Astrocyte (in vitro differentiated cells and primary cell): ENCODE data around the gene ARL9. TPM values are rescaled to one million over a fixed set of nuclear protein-coding genes. Genes with fewer than 3 reads are reported as not detected.

Experiments
- DNase-seq: peaks from one replicate; pipeline ENCODE4 v3.0.0-alpha.2; 2010; ENCODE audit warnings: low read depth
- FAIRE-seq: peaks from 2 replicates; lab custom pipeline; 2011; peaks lifted over from hg19 to GRCh38; lab: Jason Lieb, UNC
- H2AFZ ChIP-seq: 2 replicates; pipeline ENCODE4 v1.6.0; 2012; ENCODE audit warnings: low read depth, low read length, inconsistent platforms
- H3K27ac ChIP-seq: 2 replicates; pipeline ENCODE4 v1.5.1; 2011; ENCODE audit warnings: low read depth, low read length, inconsistent platforms
- H3K27me3 ChIP-seq: 2 replicates; pipeline ENCODE4 v1.6.0; 2011; ENCODE audit warnings: low read length, inconsistent platforms; ENCODE audit not compliant: insufficient read depth
- H3K36me3 ChIP-seq: 2 replicates; pipeline ENCODE4 v1.5.1; 2011; ENCODE audit warnings: low read length, inconsistent platforms; ENCODE audit not compliant: insufficient read depth
- H3K4me1 ChIP-seq: 2 replicates; pipeline ENCODE4 v1.5.1; 2011; ENCODE audit warnings: low read length, inconsistent platforms; ENCODE audit not compliant: insufficient read depth
- H3K4me2 ChIP-seq: 2 replicates; pipeline ENCODE4 v1.6.0; 2012; ENCODE audit warnings: low read length, inconsistent platforms
- H3K4me3 ChIP-seq: 2 replicates; pipeline ENCODE4 v1.5.1; 2011; ENCODE audit warnings: low read depth, mild to moderate bottlenecking, low read length, inconsistent platforms; ENCODE audit not compliant: insufficient read depth
- H3K79me2 ChIP-seq: 2 replicates; pipeline ENCODE4 v1.6.0; 2012; ENCODE audit warnings: mild to moderate bottlenecking, low read length, inconsistent platforms; ENCODE audit not compliant: insufficient read depth
- H3K9ac ChIP-seq: 2 replicates; pipeline ENCODE4 v1.6.0; 2012; ENCODE audit warnings: mild to moderate bottlenecking, low read length, inconsistent platforms
- H3K9me3 ChIP-seq: 2 replicates; pipeline ENCODE4 v1.5.1; 2012; ENCODE audit warnings: low read depth, mild to moderate bottlenecking, low read length, inconsistent platforms; ENCODE audit not compliant: insufficient read depth
- H4K20me1 ChIP-seq: 2 replicates; pipeline ENCODE4 v1.6.0; 2012; ENCODE audit warnings: low read length, inconsistent platforms; ENCODE audit not compliant: insufficient read depth
- H3K27ac Mint-ChIP-seq: one replicate; pipeline ENCODE4 v1.8.0; 2021; ENCODE audit warnings: mild to moderate bottlenecking, mixed read lengths; ENCODE audit not compliant: unreplicated experiment
- H3K27me3 Mint-ChIP-seq: one replicate; pipeline ENCODE4 v1.8.0; 2021; ENCODE audit warnings: low read depth, mixed read lengths; ENCODE audit not compliant: unreplicated experiment
- H3K36me3 Mint-ChIP-seq: one replicate; pipeline ENCODE4 v1.8.0; 2021; ENCODE audit warnings: low read depth, mixed read lengths; ENCODE audit not compliant: unreplicated experiment
- H3K4me1 Mint-ChIP-seq: one replicate; pipeline ENCODE4 v1.8.0; 2021; ENCODE audit warnings: low read depth, mixed read lengths; ENCODE audit not compliant: unreplicated experiment
- H3K4me3 Mint-ChIP-seq: one replicate; pipeline ENCODE4 v1.8.0; 2021; ENCODE audit warnings: mild to moderate bottlenecking, moderate library complexity, mixed read lengths; ENCODE audit not compliant: unreplicated experiment
- H3K9me3 Mint-ChIP-seq: one replicate; pipeline ENCODE4 v1.8.0; 2021; ENCODE audit warnings: mild to moderate bottlenecking, mixed read lengths; ENCODE audit not compliant: unreplicated experiment
- CTCF ChIP-seq: IDR thresholded peaks from 2 replicates; pipeline ENCODE4 v1.5.1; 2011; ENCODE audit warnings: low read depth, mild to moderate bottlenecking, inconsistent platforms, low read length, moderate library complexity; ENCODE audit not compliant: insufficient read depth
- EZH2 ChIP-seq: IDR thresholded peaks from 2 replicates; pipeline ENCODE4 v1.6.1; 2012; ENCODE audit warnings: mild to moderate bottlenecking, low read length, inconsistent platforms; ENCODE audit not compliant: insufficient read depth
- total RNA-seq: library from RNA; stranded (reverse); gene quantifications from 2 replicates; pipeline ENCODE4 v1.2.1, GENCODE V29; 2021

Gene ARL9
- total RNA-seq, 1 donor from 2014 or later, result 0.73 TPM

GRCh38 chr4:56550642-56551041 lies 45.1 kb downstream of the ARL9 start:
- H3K4me2 ChIP-seq, result no peak overlapping the region
- FAIRE-seq, result no peak
- no peak for TF ChIP-seq EZH2
- no peak for TF ChIP-seq CTCF

GRCh38 chr4:56551516-56551915 lies 45.9 kb downstream of the ARL9 start:
- Mint-ChIP-seq H3K27ac (no peak overlapping the region), H3K4me3 (no peak overlapping the region), H3K27me3 (peaks cover 3% of the 10 kb centered on the region), H3K4me1 (no peaks in the 10 kb centered on the region), H3K9me3 (no peaks in the 10 kb centered on the region), H3K36me3 (no peaks in the 10 kb centered on the region)
- no peak overlapping the region for H3K4me2 ChIP-seq
- H4K20me1 ChIP-seq, result no peaks in the 10 kb centered on the region
- H3K27ac ChIP-seq, result no peak overlapping the region
- no peaks in the 10 kb centered on the region for H3K36me3 ChIP-seq
- no peaks in the 10 kb centered on the region for H3K79me2 ChIP-seq
- no peak overlapping the region for H3K4me3 ChIP-seq
- no peaks in the 10 kb centered on the region for H3K27me3 ChIP-seq
- H3K4me1 ChIP-seq, result no peaks in the 10 kb centered on the region
- no peak overlapping the region for H2AFZ ChIP-seq
- TF ChIP-seq CTCF (no peak), EZH2 (no peak)
- FAIRE-seq (no peak), DNase-seq (no peak)
- no peaks in the 10 kb centered on the region for H3K9me3 ChIP-seq
- no peak overlapping the region for H3K9ac ChIP-seq

More at GRCh38 chr4:56550642-56551041, 45.1 kb downstream of the ARL9 start:
- H3K79me2 ChIP-seq, result no peaks in the 10 kb centered on the region
- Mint-ChIP-seq H3K4me1 (no peaks in the 10 kb centered on the region), H3K27ac (no peak overlapping the region), H3K27me3 (peaks cover 3% of the 10 kb centered on the region), H3K9me3 (no peaks in the 10 kb centered on the region), H3K36me3 (no peaks in the 10 kb centered on the region), H3K4me3 (no peak overlapping the region)
- no peak overlapping the region for H3K4me3 ChIP-seq
- H3K36me3 ChIP-seq, result no peaks in the 10 kb centered on the region
- no peaks in the 10 kb centered on the region for H3K4me1 ChIP-seq
- H4K20me1 ChIP-seq, result no peaks in the 10 kb centered on the region
- H2AFZ ChIP-seq, result no peak overlapping the region
- no peaks in the 10 kb centered on the region for H3K9me3 ChIP-seq
- H3K27me3 ChIP-seq, result no peaks in the 10 kb centered on the region
- no peak overlapping the region for H3K9ac ChIP-seq
- no peak for DNase-seq
- H3K27ac ChIP-seq, result no peak overlapping the region

- Histone ChIP-seq H3K36me3 (no peaks in the 10 kb centered on the region), H2AFZ (no peak overlapping the region), H3K79me2 (no peaks in the 10 kb centered on the region), H3K27ac (no peak overlapping the region), H3K9ac (no peak overlapping the region), H3K9me3 (no peaks in the 10 kb centered on the region), H3K4me2 (no peak overlapping the region), H3K27me3 (no peaks in the 10 kb centered on the region), H3K4me3 (no peak overlapping the region), H4K20me1 (no peaks in the 10 kb centered on the region), H3K4me1 (no peaks in the 10 kb centered on the region)
- Mint-ChIP-seq H3K4me3 (no peak overlapping the region), H3K27ac (no peak overlapping the region), H3K9me3 (no peaks in the 10 kb centered on the region), H3K36me3 (no peaks in the 10 kb centered on the region), H3K27me3 (peaks cover 3% of the 10 kb centered on the region), H3K4me1 (no peaks in the 10 kb centered on the region)
- DNase-seq, result no peak
- FAIRE-seq, result no peak
- TF ChIP-seq CTCF, result no peak
- no peak for TF ChIP-seq EZH2
Measured at GRCh38 chr4:56552273-56552672, 46.7 kb downstream of the ARL9 start.
